Activated CD8-positive, alpha-beta memory T cell treated with anti-CD3 and anti-CD28 coated beads, Interleukin-2, amount 50 U/mL, for 1 hour (primary cell): ENCODE data around the gene RAB25.
A peak's percentile ranks its signal among the peaks of the same experiment; 100 is the strongest.

Experiments used
- DNase-seq: peaks from one replicate; pipeline ENCODE4 v3.0.0-alpha.2; 2020; ENCODE audit errors: extremely low read depth

RAB25 gene

DNA sequence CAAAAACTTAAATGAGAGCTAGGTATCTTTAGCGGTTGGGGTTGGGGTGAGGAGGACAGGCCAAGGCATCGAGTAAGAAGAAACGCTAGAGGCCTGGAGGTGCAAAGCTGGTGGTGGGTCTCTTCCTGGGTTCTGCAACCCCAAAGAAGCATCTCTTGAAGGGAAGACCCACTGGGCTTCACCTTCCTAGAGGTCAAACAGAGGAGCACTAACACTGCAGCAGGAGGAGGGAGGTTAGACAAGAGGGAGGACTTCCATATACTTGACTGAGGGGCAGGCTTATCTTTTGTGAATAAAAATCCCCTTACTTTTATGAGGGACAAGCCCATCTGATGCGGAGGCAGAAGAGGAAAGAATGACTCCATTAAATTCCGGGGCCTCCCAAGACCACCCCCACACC, 18.8 kb downstream of the RAB25 start:
- no peak for DNase-seq

DNA sequence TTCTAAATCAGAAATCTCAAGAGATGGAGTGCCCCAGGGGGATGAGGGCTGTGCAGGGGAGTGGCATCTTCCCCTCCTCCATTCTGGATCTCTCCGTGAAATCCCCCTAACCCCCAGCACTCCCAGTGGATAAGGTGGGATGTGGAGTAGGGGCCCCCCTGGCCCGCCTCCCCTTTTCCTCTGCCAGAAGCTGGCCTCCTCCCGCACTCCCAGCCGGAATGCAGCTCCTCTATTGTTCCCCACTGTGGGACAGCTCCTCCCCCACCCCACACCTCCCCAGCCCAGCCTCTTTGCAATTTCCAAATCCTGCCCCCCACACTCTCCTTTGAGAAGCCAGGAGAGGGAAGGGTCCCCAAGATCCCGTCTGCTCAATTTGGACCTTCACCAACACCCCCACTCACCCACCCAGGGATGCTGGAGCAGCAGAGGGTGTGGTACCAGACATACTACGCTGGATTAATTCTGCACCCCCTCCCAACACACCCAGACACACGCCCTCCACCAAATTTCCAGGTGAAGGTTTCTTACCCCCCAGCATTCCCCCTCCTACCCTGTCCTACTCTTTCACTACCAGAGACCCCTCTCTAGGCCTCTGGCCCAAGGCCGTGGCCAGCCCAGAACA, 19.4 kb downstream of the RAB25 start:
- DNase-seq: no peak

DNA sequence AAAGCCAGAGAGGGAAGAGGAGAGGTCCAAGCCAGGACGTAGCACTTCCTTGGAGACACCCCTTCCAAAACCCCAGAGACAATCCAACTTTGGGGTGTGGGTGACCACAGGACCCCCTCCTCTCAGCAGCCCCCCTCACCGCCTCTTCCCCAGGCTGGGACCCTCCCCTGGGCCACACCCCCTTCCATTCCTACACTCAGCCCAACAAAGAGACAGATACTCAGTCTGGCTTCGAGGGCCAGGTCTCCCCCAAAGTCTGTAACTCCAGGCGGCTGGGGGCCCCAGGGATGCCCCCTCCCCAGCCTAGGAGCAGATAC, 19.9 kb downstream of the RAB25 start:
- no peak for DNase-seq

DNA sequence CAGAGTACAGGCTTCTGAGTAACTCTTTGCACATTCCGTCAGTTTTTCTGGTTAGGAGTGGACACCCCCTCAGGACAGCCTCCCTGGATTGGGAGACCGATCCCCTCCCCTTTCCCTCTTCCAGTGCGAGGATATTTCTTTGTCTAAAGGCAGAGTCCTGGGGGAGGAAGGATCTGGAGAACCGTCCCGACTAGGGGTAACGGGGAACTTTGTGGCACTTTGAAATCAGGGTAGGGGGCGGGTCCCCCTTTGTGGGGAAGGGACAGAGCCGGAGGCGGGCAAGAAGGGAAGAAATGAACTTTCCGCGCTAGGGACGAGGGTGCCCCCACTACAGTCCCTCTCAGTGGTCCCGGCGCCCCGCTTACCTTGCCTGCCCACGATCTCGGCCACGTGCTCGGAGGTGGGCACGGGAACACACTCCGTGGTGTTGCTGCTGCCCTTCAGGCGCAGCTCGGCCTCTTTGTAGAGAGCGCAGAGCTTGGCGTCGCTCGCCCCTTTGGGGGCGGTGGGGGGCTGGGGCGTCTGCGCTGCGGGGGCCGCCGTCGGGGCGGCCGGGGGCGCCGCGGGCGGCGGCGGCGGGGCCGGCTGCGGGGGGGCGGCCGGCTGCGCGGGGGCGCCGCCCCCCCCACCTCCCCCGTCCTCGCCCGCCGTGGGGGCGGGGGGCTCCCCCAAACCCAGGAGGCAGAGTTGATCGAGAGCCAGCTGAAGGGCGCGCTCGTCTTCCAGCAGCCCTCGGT, 20.4 kb downstream of the RAB25 start:
- no peak for DNase-seq

DNA sequence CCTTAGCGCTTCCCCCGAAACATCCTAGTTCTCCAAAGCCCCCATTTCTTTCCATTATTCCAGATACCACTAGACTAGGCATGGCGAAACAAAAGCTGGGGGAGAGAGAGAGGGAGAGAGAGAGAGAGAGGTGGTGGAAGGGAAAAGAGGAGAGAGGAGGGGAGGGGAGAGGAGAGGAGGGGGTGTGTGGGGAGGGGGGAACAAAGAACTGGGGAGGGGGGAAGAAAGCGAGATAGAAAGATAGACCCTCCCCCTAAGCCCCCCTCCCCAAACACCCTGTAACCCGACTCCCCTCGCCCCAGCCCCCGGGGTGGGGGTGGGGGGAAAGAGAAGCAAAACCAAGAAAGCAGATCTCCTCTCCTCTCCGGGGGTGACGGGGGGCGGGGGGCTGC, 21.0 kb downstream of the RAB25 start:
- DNase-seq: no peak

DNA sequence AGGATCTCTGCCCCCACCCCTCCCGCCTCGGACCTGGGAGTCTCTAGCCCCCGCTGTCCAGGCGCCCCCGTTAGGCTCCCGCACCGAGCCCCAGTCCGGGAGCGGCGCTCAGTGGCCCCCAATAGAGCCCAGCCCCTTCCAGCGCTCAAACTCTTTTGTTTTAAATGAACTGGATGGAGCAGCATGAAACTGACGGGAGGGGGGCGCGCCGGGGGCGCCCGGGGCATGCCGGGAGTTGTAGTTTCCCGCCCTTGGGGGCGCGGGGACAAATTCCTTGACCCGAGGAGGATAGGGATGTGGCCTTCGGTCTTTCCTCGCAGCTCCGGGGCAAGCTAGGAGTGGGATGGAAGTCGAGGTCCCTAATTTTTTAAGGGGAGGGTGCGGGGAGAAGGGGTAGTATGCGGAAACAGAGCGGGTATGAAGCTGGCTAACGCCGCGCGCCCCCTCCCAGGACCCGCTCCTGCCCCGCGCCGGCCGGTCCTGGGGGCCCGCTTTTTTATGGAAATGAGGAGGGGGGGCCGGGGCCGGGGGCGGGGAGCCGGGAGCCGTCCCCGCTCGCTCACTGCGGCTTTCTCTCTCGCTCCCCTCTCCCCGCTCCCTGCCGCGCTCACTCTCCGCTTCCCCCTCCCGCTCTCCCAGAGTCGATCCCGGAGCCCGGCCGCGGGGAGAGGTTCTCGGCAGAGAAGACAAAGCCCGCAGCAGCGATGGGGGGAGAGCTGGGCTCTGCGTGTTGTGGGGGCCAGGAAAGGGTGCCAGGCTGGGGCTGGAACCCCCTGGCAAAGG, 21.5 kb downstream of the RAB25 start, which contains the start of gene MEX3A:
TSS of gene MEX3A (minus strand) at position 157 of the 783 bp plus-strand sequence. CDS start 467 bp downstream, outside the sequence.
- no peak for DNase-seq

DNA sequence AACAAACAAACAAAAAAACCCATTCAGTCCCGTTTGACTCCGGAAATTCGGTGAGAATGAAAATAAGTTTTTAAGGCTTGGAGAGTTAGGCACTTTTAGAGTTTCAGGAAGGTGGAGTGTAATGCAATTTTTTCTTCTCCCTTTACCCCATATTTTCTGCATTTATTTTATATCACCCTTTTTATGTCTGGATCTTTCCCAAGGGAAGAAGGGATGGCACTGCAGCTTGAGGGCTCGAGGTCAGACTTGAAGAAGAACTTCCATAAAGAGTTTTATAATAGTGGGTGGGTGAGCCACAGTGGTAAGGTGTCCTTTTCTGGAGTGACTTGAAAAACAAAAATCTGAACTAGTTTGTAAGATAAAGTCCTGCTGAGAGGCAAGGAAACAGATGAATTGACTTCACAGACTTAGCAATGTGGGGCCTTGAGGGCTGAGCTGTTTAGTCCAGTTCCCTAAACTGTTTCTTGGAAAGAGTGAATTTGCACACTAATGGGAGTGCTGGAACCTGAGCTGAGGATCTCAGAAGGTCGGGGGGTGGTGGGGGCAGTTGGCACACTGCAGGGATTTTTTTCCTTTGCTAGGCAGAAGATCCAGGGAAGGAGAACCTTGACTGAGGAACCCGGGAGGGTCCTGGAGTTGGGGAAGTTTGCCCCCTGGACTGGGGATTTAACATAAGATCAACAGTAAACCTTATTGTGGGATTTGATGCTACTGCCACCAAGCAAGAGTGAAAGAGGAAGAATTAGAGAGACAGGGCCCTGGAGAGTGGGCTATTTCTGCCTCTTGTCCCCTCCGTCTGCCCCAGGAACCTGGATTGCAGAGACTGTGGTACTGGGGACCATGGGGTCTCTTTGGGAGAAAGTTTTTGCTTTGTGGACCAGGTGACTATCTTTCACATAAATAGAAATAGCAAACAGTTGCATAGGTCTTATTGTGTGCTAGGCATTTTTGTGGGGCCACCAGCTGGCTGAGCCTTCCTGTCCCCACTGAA, 23.1 kb downstream of the RAB25 start:
- DNase-seq: no peak

DNA sequence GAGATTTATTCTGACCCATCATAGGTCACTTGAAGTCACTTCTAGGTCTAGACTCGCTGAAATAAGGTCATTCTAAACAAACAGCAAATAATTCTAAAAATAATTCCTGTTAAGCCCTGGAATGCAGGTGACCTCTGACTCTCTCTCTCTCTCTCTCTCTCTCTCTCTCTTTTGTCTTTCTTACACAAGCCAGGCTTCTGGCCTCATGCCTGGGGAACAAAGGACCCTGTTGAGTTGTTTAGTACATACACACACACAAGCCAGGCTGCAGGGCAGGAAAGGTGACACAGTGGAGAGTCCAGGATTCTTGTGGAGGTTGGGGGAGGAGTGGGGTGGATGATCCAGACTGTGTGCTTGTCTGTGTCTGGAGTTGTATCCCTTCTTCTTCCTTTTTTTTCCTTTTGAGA, 25.3 kb downstream of the RAB25 start:
- no peak for DNase-seq

DNA sequence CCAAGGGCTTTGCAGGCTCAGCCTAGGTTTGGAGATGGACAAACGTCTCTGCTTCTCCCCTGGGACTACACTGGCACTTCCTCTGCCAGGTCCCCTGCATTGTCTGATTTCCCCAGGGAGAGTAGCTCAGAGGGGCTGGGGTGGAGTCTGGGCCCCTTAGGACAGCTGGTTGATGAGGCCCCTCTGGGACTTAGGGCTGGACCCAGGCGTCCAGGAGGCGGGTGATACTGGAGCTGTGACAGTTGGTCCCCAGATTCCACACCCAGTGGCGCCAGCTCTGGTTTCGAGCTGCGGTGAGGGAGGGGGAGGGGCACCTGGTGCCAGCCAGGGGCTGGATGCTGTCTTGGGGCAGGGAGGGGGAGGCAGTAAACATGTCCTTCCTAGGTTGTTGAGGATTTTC, 28.7 kb downstream of the RAB25 start:
- no peak for DNase-seq

DNA sequence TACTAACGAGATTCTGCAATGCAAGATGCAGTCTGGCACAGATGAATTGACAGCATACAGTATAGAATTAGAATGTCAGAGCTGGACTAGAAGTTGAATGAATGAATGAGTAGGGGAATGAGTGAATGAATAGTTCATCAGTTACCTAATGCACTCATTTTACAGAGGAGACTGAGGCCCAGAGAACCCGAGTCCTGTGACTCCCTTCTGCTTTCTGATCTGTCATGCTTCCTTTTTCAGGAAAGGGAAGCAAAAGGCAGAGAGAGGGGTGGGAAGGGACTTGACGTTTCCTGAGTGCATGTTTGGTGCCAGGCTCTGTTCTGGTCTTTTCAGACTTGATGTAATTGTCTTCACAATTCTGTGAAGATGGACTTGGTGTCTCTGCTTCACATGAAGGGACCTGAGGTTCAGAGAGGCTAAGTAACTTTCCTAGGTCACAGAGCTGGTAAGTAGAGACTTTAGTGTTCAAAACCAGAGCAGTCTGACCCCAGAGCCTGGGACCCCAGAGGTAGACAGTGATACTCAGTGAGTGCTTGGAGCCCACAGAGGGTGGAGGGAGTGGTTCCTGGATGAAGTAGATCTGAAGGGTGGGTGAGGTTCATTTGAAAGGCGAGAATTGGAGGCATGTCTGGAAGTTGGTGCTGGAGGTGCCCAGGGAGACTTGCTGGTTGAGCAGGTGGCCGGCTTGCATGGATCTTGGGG, 29.3 kb downstream of the RAB25 start:
- no peak for DNase-seq

DNA sequence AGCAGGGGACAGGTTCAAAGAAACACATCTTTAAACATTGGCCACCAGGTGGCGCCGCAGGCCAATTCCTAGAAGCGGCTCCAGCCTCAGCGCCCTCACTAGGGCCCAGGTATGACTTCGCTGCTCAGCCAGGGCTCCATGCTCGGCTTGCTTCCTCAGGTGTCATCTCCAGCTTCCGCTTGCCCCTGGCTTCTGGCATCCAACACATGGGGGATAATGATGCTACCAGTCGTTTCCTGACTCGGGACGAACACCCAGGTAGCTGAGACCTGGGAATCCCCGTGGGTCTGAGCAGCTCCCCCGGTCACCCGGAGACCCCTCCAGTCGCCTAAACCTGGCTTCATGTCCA, 29.9 kb downstream of the RAB25 start:
- peak; percentile 72 for DNase-seq

DNA sequence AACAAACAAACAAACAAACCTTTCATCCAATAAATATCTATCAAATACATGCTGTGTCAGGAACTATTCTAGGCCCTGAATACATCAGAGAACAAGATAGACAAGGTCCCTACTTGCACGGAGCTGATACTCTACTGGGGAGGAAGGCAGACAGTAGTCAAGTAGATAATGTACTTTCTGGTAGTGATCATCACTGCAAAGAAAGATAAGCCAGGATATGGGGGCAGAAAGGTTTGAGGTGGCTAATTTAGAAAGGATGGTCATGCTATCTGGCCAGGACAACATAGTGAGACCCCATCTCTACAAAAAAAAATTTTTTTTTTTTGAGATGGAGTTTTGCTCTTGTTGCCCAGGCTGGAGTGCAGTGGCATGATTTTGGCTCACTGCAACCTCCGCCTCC, 30.6 kb downstream of the RAB25 start:
- no peak for DNase-seq

DNA sequence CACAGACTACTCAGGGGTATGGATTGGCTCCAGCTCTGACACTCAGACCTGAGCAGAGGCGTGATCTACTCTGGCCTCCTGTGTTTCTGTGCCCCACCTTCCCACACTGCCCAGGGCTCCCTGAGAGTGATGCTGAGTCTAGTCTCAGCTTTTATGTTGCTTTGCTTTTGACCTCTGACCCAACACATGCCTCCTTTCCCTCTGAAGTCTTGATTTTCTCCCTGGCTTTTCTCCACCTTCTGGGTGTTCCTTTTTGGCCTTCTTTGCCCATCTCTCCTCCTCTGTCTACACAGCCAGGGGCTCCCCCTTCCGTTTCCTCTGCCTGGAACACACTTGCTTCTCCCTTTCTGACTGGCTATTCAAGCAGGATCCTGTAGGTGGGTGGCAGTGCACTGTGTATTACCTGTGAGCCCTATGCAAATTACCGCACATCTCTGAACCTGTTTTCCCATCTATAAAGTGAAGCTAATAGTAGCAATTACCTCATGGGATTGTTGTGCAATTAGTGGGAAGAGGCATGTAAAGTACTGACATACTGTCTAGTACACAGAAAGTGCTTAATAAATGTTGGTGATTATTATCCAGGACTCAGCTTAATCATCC, 35.0 kb downstream of the RAB25 start:
- no peak for DNase-seq

DNA sequence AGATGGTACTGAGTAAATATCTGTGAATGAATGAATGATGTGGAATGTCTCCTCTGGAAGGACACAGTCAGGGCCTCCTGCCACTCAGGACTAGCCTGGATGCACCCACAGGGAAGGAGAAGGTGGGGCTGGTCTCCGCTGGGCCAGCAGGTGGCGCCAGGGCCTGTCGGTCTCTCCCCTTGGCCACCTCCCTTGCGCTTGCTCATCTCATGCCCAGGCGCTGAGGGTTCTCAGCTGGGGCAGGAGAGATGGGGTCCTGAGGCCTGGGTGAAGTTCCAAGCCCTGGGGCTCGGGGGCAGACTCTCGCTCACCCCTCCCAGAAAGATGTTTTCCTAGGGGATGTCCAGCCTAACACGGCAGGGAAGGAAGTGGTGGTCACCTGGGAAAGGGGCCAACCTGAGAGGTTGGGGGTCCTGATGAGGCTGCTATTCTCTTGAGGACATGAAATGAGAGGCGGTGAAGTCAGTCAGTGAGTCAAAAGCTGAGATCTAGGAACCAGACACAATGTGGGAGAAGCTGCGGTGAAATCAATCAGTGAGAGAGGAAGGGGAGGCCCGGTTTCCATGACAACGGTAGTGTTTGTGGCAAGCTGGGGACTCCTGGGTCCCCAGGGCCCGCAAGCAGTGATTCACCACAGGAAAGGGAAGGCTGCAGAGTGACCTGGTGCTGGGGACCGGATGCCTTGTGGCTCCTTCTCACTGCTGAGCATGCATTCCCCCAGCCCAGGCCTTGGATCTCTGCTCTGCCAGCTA, 35.9 kb downstream of the RAB25 start:
- DNase-seq: peak; percentile 97

DNA sequence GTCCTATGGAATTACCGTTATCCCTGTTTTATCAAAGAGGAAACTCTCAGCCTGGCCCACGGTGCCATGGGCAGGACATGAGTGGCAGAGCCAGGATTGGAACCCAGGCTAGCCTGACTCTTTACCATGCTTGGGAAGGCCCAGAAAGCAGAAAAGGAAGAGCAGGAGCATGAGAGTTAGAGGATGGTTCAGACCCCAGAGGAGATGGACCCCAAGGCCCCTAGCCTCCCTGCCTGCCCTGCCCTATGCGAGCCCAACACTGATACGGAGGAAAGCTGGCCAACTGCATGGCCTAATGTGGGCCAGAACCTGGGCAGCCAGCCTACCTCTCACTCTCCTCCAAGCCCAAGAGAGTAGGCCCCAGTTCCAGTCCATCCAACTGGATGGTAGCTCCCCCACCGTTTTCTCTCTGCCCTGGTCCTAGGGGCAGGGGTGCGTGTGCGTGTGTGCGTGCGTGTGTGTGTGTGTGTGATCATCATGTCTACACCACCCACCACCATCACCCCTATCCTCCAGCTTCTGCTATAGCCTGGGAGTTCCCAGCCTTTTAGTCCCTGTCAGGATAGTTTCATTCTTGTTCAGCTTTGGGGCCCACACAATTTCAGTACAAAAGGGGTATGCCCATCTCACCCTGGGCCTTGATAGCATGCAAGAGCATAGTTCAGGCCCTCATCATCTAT, 36.7 kb downstream of the RAB25 start:
- DNase-seq: no peak

DNA sequence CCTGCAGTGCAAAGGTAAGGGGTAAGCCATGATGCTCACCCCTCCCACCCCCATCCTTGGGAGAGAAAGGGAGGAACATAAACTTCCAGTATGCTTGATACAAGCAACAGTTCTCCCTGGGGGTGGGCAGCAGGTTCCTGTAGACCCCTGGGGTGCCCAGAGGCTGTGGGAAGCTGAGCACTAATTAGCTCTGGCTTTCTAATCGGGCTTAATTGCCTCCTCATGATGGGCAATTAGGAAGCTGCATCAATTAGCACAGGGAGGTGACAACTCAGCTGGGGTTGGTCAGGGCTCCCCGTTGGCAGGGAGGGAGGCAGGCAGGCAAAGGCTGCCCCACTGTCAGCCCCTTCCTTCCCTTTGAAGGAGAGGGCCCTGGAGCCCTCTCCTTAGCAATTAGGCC, 37.8 kb downstream of the RAB25 start:
- DNase-seq: no peak

DNA sequence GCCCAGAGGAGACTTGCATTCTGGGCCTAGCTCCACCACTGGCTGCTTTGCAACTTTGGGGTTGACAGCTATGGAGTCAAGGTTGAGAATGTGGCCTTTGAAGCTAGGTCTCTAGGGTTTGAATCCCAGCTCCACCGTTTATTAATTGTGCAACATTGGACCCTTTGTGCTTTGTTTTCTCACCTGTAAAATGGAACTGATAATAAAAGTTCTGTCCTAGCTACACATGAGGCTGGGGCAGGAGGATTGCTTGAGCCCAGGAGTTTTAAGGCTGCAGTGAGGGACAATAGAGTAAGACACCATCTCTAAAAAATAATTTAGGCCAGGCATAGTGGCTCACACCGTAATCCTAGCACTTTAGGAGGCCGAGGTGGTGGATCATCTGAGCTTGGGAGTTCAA, 38.3 kb downstream of the RAB25 start:
- no peak for DNase-seq

DNA sequence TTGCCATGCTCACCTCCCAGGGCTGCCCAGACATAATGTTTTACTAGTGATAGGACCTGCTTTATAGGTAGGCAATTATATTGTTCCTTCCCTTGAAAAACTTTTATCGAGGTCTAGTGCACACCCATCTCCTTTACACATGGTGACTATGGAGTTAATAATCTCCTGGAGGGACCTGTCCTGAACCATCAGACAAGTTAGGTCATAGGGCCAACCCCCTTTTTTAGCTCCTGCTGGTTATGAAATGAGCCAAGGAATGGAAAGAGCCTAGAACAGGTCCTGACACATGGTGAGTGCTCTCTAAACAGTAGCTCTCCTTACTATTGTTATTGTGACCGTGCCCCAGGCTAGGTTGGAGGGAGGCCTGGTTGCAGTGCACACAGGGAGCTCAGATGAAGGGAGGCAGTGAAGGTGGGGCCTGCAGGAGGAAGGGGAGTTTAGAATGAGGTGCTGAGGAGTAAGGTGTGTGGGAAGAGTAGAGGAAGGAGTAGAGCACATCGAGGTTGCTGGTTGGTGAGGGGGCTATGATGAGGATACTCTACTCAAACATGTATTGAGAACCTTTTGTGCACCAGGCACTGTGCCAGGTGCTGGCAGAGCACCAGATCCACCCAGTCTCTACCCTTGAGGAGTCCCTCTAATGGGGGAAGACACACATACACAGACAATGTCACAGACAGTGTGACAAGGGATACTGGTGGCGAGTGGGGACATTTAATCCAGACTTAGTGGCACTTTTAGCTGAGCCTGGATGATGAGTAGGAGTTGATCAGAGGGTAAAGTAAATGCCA, 39.4 kb downstream of the RAB25 start:
- DNase-seq: no peak

DNA sequence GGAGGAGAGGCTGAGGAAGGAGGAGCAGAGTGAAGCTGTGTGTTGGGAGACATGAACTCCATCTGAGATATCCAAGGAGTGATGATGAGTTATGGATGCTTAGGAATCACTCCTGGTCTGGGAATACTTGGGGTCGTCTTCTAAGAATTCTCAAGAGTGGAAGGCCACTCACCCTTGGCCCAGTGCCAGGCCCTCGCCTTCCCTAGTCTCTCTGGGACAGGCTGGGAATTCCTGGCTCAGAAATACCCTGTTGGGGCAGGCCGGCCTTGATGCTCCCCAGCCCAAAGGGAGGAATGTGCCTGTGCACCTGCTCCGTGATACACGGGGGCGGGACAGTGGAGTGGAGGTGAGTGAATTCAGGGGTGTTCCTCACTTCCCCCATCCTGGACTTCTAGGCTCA, 40.9 kb downstream of the RAB25 start:
- no peak for DNase-seq
